Left lung (tissue), 10 donors: ENCODE data around the gene ASB4. TPM values are rescaled to one million over a fixed set of nuclear protein-coding genes. Genes with fewer than 3 reads are reported as not detected.
"Not testable (repeated sequence)": the region's sequence is repeated elsewhere in the genome, so short reads cannot be mapped to it uniquely, and the experiment has no call there.

Experiments
- ATAC-seq: fragments of 200-7000 bp; cut with Tn5 transposase; one replicate; pipeline ENCODE4 v1.9.1; 2020; ENCODE audit warnings: moderate library complexity
- DNase-seq, 4 donors: peaks; one replicate each; pipeline ENCODE4 v3.0.0-alpha.2; 2013 to 2020
- H3K27ac ChIP-seq, 2 donors: fragments of 200-600 bp; sonication (generic) in 1 of 2; one replicate each; pipeline versions ENCODE4 v1.5.0 to v1.8.0; 2020 to 2021
- H3K27me3 ChIP-seq, 2 donors: fragments of 200-600 bp; sonication (generic) in 1 of 2; one replicate each; pipeline versions ENCODE4 v1.5.0 to v1.8.0; 2020 to 2021
- H3K36me3 ChIP-seq, 2 donors: fragments of 200-600 bp; sonication (generic) in 1 of 2; one replicate each; pipeline versions ENCODE4 v1.5.0 to v1.8.0; 2020 to 2021
- H3K4me1 ChIP-seq, 2 donors: fragments of 200-600 bp; one replicate each; pipeline ENCODE4 v1.8.0; 2021
- H3K4me3 ChIP-seq, 2 donors: fragments of 200-600 bp; sonication (generic) in 1 of 2; one replicate each; pipeline versions ENCODE4 v1.5.0 to v1.8.0; 2020 to 2021; ENCODE audit warnings: mild to moderate bottlenecking in 1 of 2
- H3K9me3 ChIP-seq, 2 donors: fragments of 200-600 bp; sonication (generic) in 1 of 2; one replicate each; pipeline versions ENCODE4 v1.5.0 to v1.8.0; 2020 to 2021
- CTCF ChIP-seq, 2 donors: fragments of 200-600 bp; sonication (generic) in 1 of 2; IDR thresholded peaks; one replicate each; pipeline versions ENCODE4 v1.5.0 to v1.8.0; 2021; ENCODE audit warnings: antibody characterized with exemption in 2 of 2
- intact Hi-C, 2 donors: fragments of 100-400 bp; cut with DNase I; formaldehyde crosslinking; loops; one replicate each; pipeline versions ENCODE4 v1.11.2 to v1.14.2; 2022
- polyA plus RNA-seq, 6 donors: library from polyadenylated mRNA; unstranded; fragments of 120-200 nt; gene quantifications; one replicate each; pipeline ENCODE4 v1.2.1, GENCODE V29; 2013; ENCODE audit not compliant: insufficient read length in 6 of 6
- total RNA-seq, 2 donors: library from RNA; stranded (reverse); fragmentation: NEBNext Ultra II Directional; extraction: Animal tissue kit (Norgen Biotek cat#: 25700); gene quantifications; one replicate each; pipeline ENCODE4 v1.2.1, GENCODE V29; 2021
- donor health status: DM: no; HTN: yes; CAD: no.
- donor health status: DM: no; HTN: no; CAD: no.

The ASB4 gene
- total and polyA plus RNA-seq, 8 donors, result 0.10 to 1.6 (median 0.87) TPM

GRCh38 chr7:95549818-95550529, 64.2 kb downstream of the ASB4 start:
- Histone ChIP-seq H3K9me3 (no peaks in the 10 kb centered on the region), H3K27ac (peak overlapping the region; percentile 69 to 84), H3K36me3 (no peaks in the 10 kb centered on the region), H3K4me1 (peaks cover 23 to 62% of the 10 kb centered on the region in 2 donors), H3K27me3 (no peaks in the 10 kb centered on the region), H3K4me3 (no peak overlapping the region)
- DNase-seq (peak; percentile 51 to 84 (median 70)), ATAC-seq (peak; percentile 93)
- intact Hi-C loops, result no loop called here
- no peak for TF ChIP-seq CTCF (IDR thresholded peaks at IDR 0.05)

GRCh38 chr7:95550546-95550945, 64.8 kb downstream of the ASB4 start:
- intact Hi-C loops, result no loop called here

GRCh38 chr7:95552010-95552926, 66.5 kb downstream of the ASB4 start:
- H3K27me3 ChIP-seq, H3K27ac ChIP-seq, H3K9me3 ChIP-seq, H3K4me3 ChIP-seq, H3K36me3 ChIP-seq, intact Hi-C loops, ATAC-seq: not testable (repeated sequence)
- peak in 1 of 4 donors; percentile 77 for DNase-seq
- H3K4me1 ChIP-seq, result peaks cover 15 to 40% of the 10 kb centered on the region in 2 donors

More at GRCh38 chr7:95550546-95550945, 64.8 kb downstream of the ASB4 start:
- peaks cover 23 to 57% of the 10 kb centered on the region in 2 donors for H3K4me1 ChIP-seq
- H3K27me3 ChIP-seq, result no peaks in the 10 kb centered on the region
- H3K27ac ChIP-seq, result peak overlapping the region; percentile 69 to 84
- H3K36me3 ChIP-seq, result no peaks in the 10 kb centered on the region
- DNase-seq (no peak), ATAC-seq (peak; percentile 12)
- H3K9me3 ChIP-seq, result no peaks in the 10 kb centered on the region
- H3K4me3 ChIP-seq, result no peak overlapping the region
- TF ChIP-seq CTCF (IDR thresholded peaks at IDR 0.05), result no peak

GRCh38 chr7:95553939-95554338, 68.2 kb downstream of the ASB4 start:
- H3K9me3 ChIP-seq, result no peaks in the 10 kb centered on the region
- ATAC-seq, result no peak
- H3K4me3 ChIP-seq, result no peak overlapping the region
- no peak for DNase-seq
- no peak for TF ChIP-seq CTCF (IDR thresholded peaks at IDR 0.05)
- peak overlapping the region in 1 of 2 donors; percentile 23 for H3K27ac ChIP-seq
- peaks cover 15 to 25% of the 10 kb centered on the region in 2 donors for H3K4me1 ChIP-seq
- intact Hi-C loops, result no loop called here
- H3K27me3 ChIP-seq, result no peaks in the 10 kb centered on the region
- H3K36me3 ChIP-seq, result no peaks in the 10 kb centered on the region

- Histone ChIP-seq H3K9me3 (no peaks in the 10 kb centered on the region), H3K36me3 (no peaks in the 10 kb centered on the region), H3K27me3 (no peaks in the 10 kb centered on the region), H3K27ac (no peak overlapping the region), H3K4me1 (no peaks in the 10 kb centered on the region), H3K4me3 (no peak overlapping the region)
- intact Hi-C loops, result no loop called here
- no peak for DNase-seq
- ATAC-seq, result no peak
- no peak for TF ChIP-seq CTCF (IDR thresholded peaks at IDR 0.05)
These were observed 71.0 kb downstream of the ASB4 start for GRCh38 chr7:95556777-95557176.
